Fibroblast of lung (primary cell): Measurements from ENCODE around the gene FEZF2. TPM values are rescaled to one million over a fixed set of nuclear protein-coding genes. Genes with fewer than 3 reads are reported as not detected.

Experiments
- DNase-seq, 2 donors: peaks; one replicate each; pipeline versions ENCODE4 v3.0.0 to v3.0.0-alpha.2; 2010; ENCODE audit warnings: low read depth in 2 of 2
- H2AFZ ChIP-seq: 2 replicates; pipeline ENCODE4 v1.5.1; 2012; ENCODE audit warnings: low read length, control low read depth, inconsistent platforms
- H3K27ac ChIP-seq: 2 replicates; pipeline ENCODE4 v1.5.1; 2011; ENCODE audit warnings: low read length, control low read depth; ENCODE audit not compliant: insufficient read depth
- H3K27me3 ChIP-seq: 2 replicates; pipeline ENCODE4 v1.5.1; 2011; ENCODE audit warnings: mild to moderate bottlenecking, low read length; ENCODE audit not compliant: control insufficient read depth, insufficient read depth
- H3K36me3 ChIP-seq: 2 replicates; pipeline ENCODE4 v1.5.1; 2011; ENCODE audit warnings: low read length; ENCODE audit not compliant: control insufficient read depth, insufficient read depth
- H3K4me1 ChIP-seq: 2 replicates; pipeline ENCODE4 v1.5.1; 2011; ENCODE audit warnings: low read length; ENCODE audit not compliant: control insufficient read depth, insufficient read depth; ENCODE audit errors: extremely low read depth
- H3K4me2 ChIP-seq: 2 replicates; pipeline ENCODE4 v1.5.1; 2011; ENCODE audit warnings: low read length, control low read depth; ENCODE audit not compliant: insufficient read depth; ENCODE audit errors: extremely low read depth
- H3K4me3 ChIP-seq, 4 experiments: fragments of 200-600 bp in 1 of 4; sonication (generic) in 1 of 4; replicated peaks in 1 of 4; 2 replicates each; pipeline ENCODE4 v1.5.1; 2011 to 2016; ENCODE audit warnings: low read length in 4 of 4, low read depth in 3 of 4, mild to moderate bottlenecking in 3 of 4, control low read depth in 2 of 4, inconsistent platforms in 1 of 4, mixed read lengths in 1 of 4; ENCODE audit not compliant: insufficient read depth in 1 of 4; ENCODE audit errors: control extremely low read depth in 1 of 4
- H3K79me2 ChIP-seq: 2 replicates; pipeline ENCODE4 v1.5.1; 2012; ENCODE audit warnings: mild to moderate bottlenecking, low read length, inconsistent platforms; ENCODE audit not compliant: control insufficient read depth, insufficient read depth
- H3K9ac ChIP-seq: 2 replicates; pipeline ENCODE4 v1.5.1; 2011; ENCODE audit warnings: mild to moderate bottlenecking, low read length, control low read depth; ENCODE audit not compliant: insufficient read depth
- H3K9me3 ChIP-seq: 2 replicates; pipeline ENCODE4 v1.5.1; 2012; ENCODE audit warnings: low read depth, low read length; ENCODE audit not compliant: control insufficient read depth, insufficient read depth
- H4K20me1 ChIP-seq: 2 replicates; pipeline ENCODE4 v1.5.1; 2011; ENCODE audit warnings: low read length; ENCODE audit not compliant: control insufficient read depth, insufficient read depth; ENCODE audit errors: extremely low read depth
- CTCF ChIP-seq, 2 donors: IDR thresholded peaks in 1 of 2; conservative IDR thresholded peaks in 1 of 2; 1 replicate in 1 of 2; 2 replicates in 1 of 2; pipeline ENCODE4 v1.5.1; 2011 to 2012; ENCODE audit warnings: low read length in 2 of 2, control low read depth in 1 of 2, inconsistent platforms in 1 of 2, low read depth in 1 of 2, mild to moderate bottlenecking in 1 of 2
- EZH2 ChIP-seq: IDR thresholded peaks from 2 replicates; pipeline ENCODE4 v1.5.1; 2012; ENCODE audit warnings: low read length, control low read depth, mild to moderate bottlenecking; ENCODE audit errors: missing control alignments
- polyA plus RNA-seq, 2 donors: library from polyadenylated mRNA; depleted of rRNA in 1 of 2; stranded (reverse) in 1 of 2; unstranded in 1 of 2; fragments of >200 nt; gene quantifications; 2 replicates each; pipeline ENCODE4 v1.2.1, GENCODE V29; 2011 to 2012; ENCODE audit warnings: missing spikeins in 1 of 2
- total RNA-seq: library from RNA; depleted of rRNA; stranded (reverse); fragments of >200 nt; gene quantifications from 2 replicates; pipeline ENCODE4 v1.2.1, GENCODE V29; 2014

FEZF2 gene
- total and polyA plus RNA-seq, 2 donors (not counting 1 experiment from before 2014, with no cell fraction given) = not detected

GRCh38 chr3:62329971-62330370, 43.4 kb downstream of the FEZF2 start:
- Histone ChIP-seq H3K27me3 (no peaks in the 10 kb centered on the region), H2AFZ (no peak overlapping the region), H3K79me2 (no peaks in the 10 kb centered on the region), H3K36me3 (no peaks in the 10 kb centered on the region), H3K9ac (no peak overlapping the region), H3K27ac (no peak overlapping the region), H3K4me1 (no peaks in the 10 kb centered on the region), H3K4me3 (no peak overlapping the region), H3K9me3 (no peaks in the 10 kb centered on the region), H4K20me1 (no peaks in the 10 kb centered on the region), H3K4me2 (no peak overlapping the region)
- DNase-seq = no peak
- TF ChIP-seq EZH2 (no peak), CTCF (conservative IDR thresholded peaks at IDR 0.05 in 1 of 2, IDR thresholded peaks at IDR 0.05 in 1 of 2; ENCODE audit: low read depth in 1 of 2, low read length in 2 of 2) (no peak)

- Histone ChIP-seq H3K9ac (no peak overlapping the region), H3K27me3 (no peaks in the 10 kb centered on the region), H3K9me3 (no peaks in the 10 kb centered on the region), H3K27ac (no peak overlapping the region), H3K4me1 (no peaks in the 10 kb centered on the region), H4K20me1 (no peaks in the 10 kb centered on the region), H3K4me2 (no peak overlapping the region), H3K36me3 (no peaks in the 10 kb centered on the region), H3K79me2 (no peaks in the 10 kb centered on the region), H3K4me3 (no peak overlapping the region), H2AFZ (no peak overlapping the region)
- no peak for DNase-seq
- no peak for TF ChIP-seq EZH2
- no peak for TF ChIP-seq CTCF (conservative IDR thresholded peaks at IDR 0.05 in 1 of 2, IDR thresholded peaks at IDR 0.05 in 1 of 2; ENCODE audit: low read depth in 1 of 2, low read length in 2 of 2)
These were observed 47.5 kb downstream of the FEZF2 start for GRCh38 chr3:62325896-62326295.

GRCh38 chr3:62323241-62323640, 50.1 kb downstream of the FEZF2 start:
- Histone ChIP-seq H3K79me2 (no peaks in the 10 kb centered on the region), H3K36me3 (no peaks in the 10 kb centered on the region), H3K4me3 (no peak overlapping the region), H4K20me1 (no peaks in the 10 kb centered on the region), H3K27me3 (no peaks in the 10 kb centered on the region), H3K4me2 (no peak overlapping the region), H2AFZ (no peak overlapping the region), H3K9me3 (no peaks in the 10 kb centered on the region), H3K9ac (no peak overlapping the region), H3K4me1 (peaks cover 2% of the 10 kb centered on the region), H3K27ac (no peak overlapping the region)
- TF ChIP-seq CTCF (conservative IDR thresholded peaks at IDR 0.05 in 1 of 2, IDR thresholded peaks at IDR 0.05 in 1 of 2; ENCODE audit: low read depth in 1 of 2, low read length in 2 of 2) = no peak
- TF ChIP-seq EZH2 = no peak
- DNase-seq = no peak
